Keratinocyte (primary cell): ENCODE data around the gene KRT9. TPM values are rescaled to one million over a fixed set of nuclear protein-coding genes. Genes with fewer than 3 reads are reported as not detected.

ENCODE experiments used
- DNase-seq: peaks from one replicate; pipeline ENCODE4 v3.0.0-alpha.2; 2011; ENCODE audit warnings: low read depth, missing footprints, low spot score
- FAIRE-seq: peaks from 2 replicates; lab custom pipeline; 2011; peaks lifted over from hg19 to GRCh38; lab: Jason Lieb, UNC
- H2AFZ ChIP-seq: 2 replicates; pipeline ENCODE4 v1.6.0; 2012; ENCODE audit warnings: low read length, control low read depth, inconsistent platforms; ENCODE audit not compliant: control insufficient read depth
- H3K27ac ChIP-seq: 2 replicates; pipeline ENCODE4 v1.5.1; 2011; ENCODE audit warnings: low read length; ENCODE audit not compliant: control insufficient read depth, insufficient read depth
- H3K27me3 ChIP-seq: 3 replicates; pipeline ENCODE4 v1.6.0; 2011; ENCODE audit warnings: low read length; ENCODE audit not compliant: control insufficient read depth, insufficient read depth; ENCODE audit errors: extremely low read depth
- H3K36me3 ChIP-seq, 2 experiments: 2 replicates in 1 of 2; 3 replicates in 1 of 2; pipeline ENCODE4 v1.5.1; 2011; ENCODE audit warnings: low read length in 2 of 2, mild to moderate bottlenecking in 1 of 2; ENCODE audit not compliant: control insufficient read depth in 2 of 2, insufficient read depth in 2 of 2; ENCODE audit errors: extremely low read depth in 1 of 2
- H3K4me1 ChIP-seq: 3 replicates; pipeline ENCODE4 v1.5.1; 2011; ENCODE audit warnings: low read length; ENCODE audit not compliant: control insufficient read depth, insufficient read depth; ENCODE audit errors: extremely low read depth
- H3K4me2 ChIP-seq: 3 replicates; pipeline ENCODE4 v1.6.0; 2011; ENCODE audit warnings: low read depth, low read length; ENCODE audit not compliant: control insufficient read depth, insufficient read depth; ENCODE audit errors: extremely low read depth
- H3K4me3 ChIP-seq, 3 experiments: fragments of 200-600 bp in 1 of 3; sonication (generic) in 1 of 3; 2 replicates in 2 of 3; 3 replicates in 1 of 3; pipeline ENCODE4 v1.5.1; 2011 to 2016; ENCODE audit warnings: low read length in 3 of 3, mild to moderate bottlenecking in 3 of 3, control low read depth in 2 of 3, inconsistent platforms in 1 of 3, low read depth in 1 of 3, mixed read lengths in 1 of 3, mixed run types in 1 of 3, moderate library complexity in 1 of 3; ENCODE audit not compliant: control insufficient read depth in 2 of 3, insufficient read depth in 2 of 3; ENCODE audit errors: extremely low read depth in 1 of 3
- H3K79me2 ChIP-seq: 2 replicates; pipeline ENCODE4 v1.6.0; 2012; ENCODE audit warnings: low read length; ENCODE audit not compliant: control insufficient read depth, insufficient read depth
- H3K9ac ChIP-seq: 3 replicates; pipeline ENCODE4 v1.6.0; 2011; ENCODE audit warnings: low read length; ENCODE audit not compliant: control insufficient read depth, insufficient read depth; ENCODE audit errors: extremely low read depth
- H3K9me1 ChIP-seq: 3 replicates; pipeline ENCODE4 v1.6.0; 2011; ENCODE audit warnings: low read length; ENCODE audit not compliant: control insufficient read depth, insufficient read depth; ENCODE audit errors: extremely low read depth
- H3K9me3 ChIP-seq: 2 replicates; pipeline ENCODE4 v1.5.1; 2012; ENCODE audit warnings: low read depth, low read length; ENCODE audit not compliant: control insufficient read depth
- H4K20me1 ChIP-seq: 3 replicates; pipeline ENCODE4 v1.6.0; 2011; ENCODE audit warnings: low read length; ENCODE audit not compliant: control insufficient read depth, insufficient read depth; ENCODE audit errors: extremely low read depth
- CTCF ChIP-seq, 3 experiments: IDR thresholded peaks in 1 of 3; conservative IDR thresholded peaks in 1 of 3; optimal IDR thresholded peaks in 1 of 3; 2 replicates in 2 of 3; 3 replicates in 1 of 3; pipeline versions ENCODE3 to v1.5.1; 2011; ENCODE audit warnings: low read length in 3 of 3, mild to moderate bottlenecking in 3 of 3, moderate library complexity in 2 of 3, control low read depth in 1 of 3, inconsistent platforms in 1 of 3; ENCODE audit not compliant: insufficient read depth in 2 of 3; ENCODE audit errors: extremely low read depth in 1 of 3
- EZH2 ChIP-seq: IDR thresholded peaks from one replicate; pipeline ENCODE4 v1.6.1; 2012; ENCODE audit warnings: inconsistent platforms, mild to moderate bottlenecking, low read length, moderate library complexity
- dilution Hi-C: fragments of 300-500 bp; cut with MboI; formaldehyde crosslinking; loops from one replicate; pipeline ENCODE4 v1.7.0; 2020; ENCODE audit warnings: low sequenced_read_pairs; ENCODE audit not compliant: extremely low pct_ligation_motif_present
- polyA plus RNA-seq, 5 experiments: library from polyadenylated mRNA; depleted of rRNA in 3 of 5; stranded (reverse) in 3 of 5; stranded (forward) in 1 of 5; unstranded in 1 of 5; fragments of >200 nt; gene quantifications; 1 replicate in 1 of 5; 2 replicates in 3 of 5; 3 replicates in 1 of 5; pipeline versions ENCODE4 v1.2.1 to v1.2.3, GENCODE V29; 2011 to 2012; ENCODE audit warnings: missing spikeins in 2 of 5, low read depth in 1 of 5, low replicate concordance in 1 of 5

Gene KRT9
- polyA plus RNA-seq, 1 donor (not counting 4 experiments of a cell fraction or from before 2014, with no cell fraction given), result 1.6 TPM

- no peaks in the 10 kb centered on the region for H3K9me3 ChIP-seq
- dilution Hi-C loops, result no loop called here
- H2AFZ ChIP-seq, result no peak overlapping the region
- H4K20me1 ChIP-seq, result no peaks in the 10 kb centered on the region
- no peaks in the 10 kb centered on the region for H3K79me2 ChIP-seq
- FAIRE-seq, result peak; percentile 97
- H3K27me3 ChIP-seq, result no peaks in the 10 kb centered on the region
- peak overlapping the region; percentile 57 for H3K4me2 ChIP-seq
- peaks cover 0 to 5% of the 10 kb centered on the region in 2 experiments for H3K36me3 ChIP-seq
- H3K27ac ChIP-seq, result peak overlapping the region; percentile 82
- DNase-seq, result peak; percentile 95
- peak overlapping the region in 1 of 3 experiments; percentile 10 for H3K4me3 ChIP-seq
- TF ChIP-seq EZH2, result no peak
- TF ChIP-seq CTCF (optimal IDR thresholded peaks at IDR 0.05 in 1 of 3, IDR thresholded peaks at IDR 0.05 in 1 of 3, conservative IDR thresholded peaks at IDR 0.05 in 1 of 3; ENCODE audit: extremely low read depth in 1 of 3, insufficient read depth in 2 of 3, low read length in 3 of 3), result peak in 1 of 3 experiments; percentile 1
- H3K9me1 ChIP-seq, result no peaks in the 10 kb centered on the region
- peak overlapping the region; percentile 38 for H3K9ac ChIP-seq
- peaks cover 65% of the 10 kb centered on the region for H3K4me1 ChIP-seq
These were observed 50.1 kb downstream of the KRT9 start for GRCh38 chr17:41521574-41522261.

- peak; percentile 41 for FAIRE-seq
- TF ChIP-seq CTCF (optimal IDR thresholded peaks at IDR 0.05 in 1 of 3, IDR thresholded peaks at IDR 0.05 in 1 of 3, conservative IDR thresholded peaks at IDR 0.05 in 1 of 3; ENCODE audit: extremely low read depth in 1 of 3, insufficient read depth in 2 of 3, low read length in 3 of 3) (no peak), EZH2 (no peak)
- Histone ChIP-seq H3K4me1 (peaks cover 71% of the 10 kb centered on the region), H3K4me2 (peak overlapping the region; percentile 78), H3K27ac (peak overlapping the region; percentile 82), H3K9ac (peak overlapping the region; percentile 38), H3K79me2 (no peaks in the 10 kb centered on the region), H4K20me1 (no peaks in the 10 kb centered on the region), H3K4me3 (peak overlapping the region in 1 of 3 experiments; percentile 10), H3K36me3 (peaks cover 0 to 9% of the 10 kb centered on the region in 2 experiments), H3K9me3 (no peaks in the 10 kb centered on the region), H2AFZ (no peak overlapping the region), H3K9me1 (no peaks in the 10 kb centered on the region), H3K27me3 (peaks cover 4% of the 10 kb centered on the region)
- DNase-seq, result no peak
- dilution Hi-C loops, result no loop called here
These were observed 50.9 kb downstream of the KRT9 start for GRCh38 chr17:41520821-41521521.
